Uterus (tissue), 4 donors: ENCODE measurements around the gene RAPGEF3. TPM values are rescaled to one million over a fixed set of nuclear protein-coding genes. Genes with fewer than 3 reads are reported as not detected.
A peak's percentile ranks its signal among the peaks of the same experiment; 100 is the strongest.

Experiments used
- DNase-seq, 2 donors: peaks; one replicate each; pipeline ENCODE4 v3.0.0-alpha.2; 2019 to 2020
- H3K27ac ChIP-seq, 2 donors: fragments of 200-600 bp; sonication (generic); 1 replicate in 1 of 2; 2 replicates in 1 of 2; pipeline ENCODE4 v1.5.1; 2016 to 2018
- H3K27me3 ChIP-seq, 2 donors: fragments of 200-600 bp; sonication (generic); one replicate each; pipeline ENCODE4 v1.5.1; 2018 to 2019; ENCODE audit warnings: control low read depth in 1 of 2
- H3K36me3 ChIP-seq, 2 donors: fragments of 200-600 bp; sonication (generic); one replicate each; pipeline ENCODE4 v1.5.1; 2019; ENCODE audit warnings: control low read depth in 1 of 2
- H3K4me1 ChIP-seq, 2 donors: fragments of 200-600 bp; sonication (generic); one replicate each; pipeline ENCODE4 v1.5.1; 2018 to 2019; ENCODE audit warnings: control low read depth in 1 of 2
- H3K4me3 ChIP-seq, 2 donors: fragments of 200-600 bp; sonication (generic); 1 replicate in 1 of 2; 2 replicates in 1 of 2; pipeline ENCODE4 v1.5.1; 2018 to 2019; ENCODE audit warnings: mild to moderate bottlenecking in 1 of 2
- H3K9me3 ChIP-seq, 2 donors: fragments of 200-600 bp; sonication (generic); one replicate each; pipeline ENCODE4 v1.5.1; 2019; ENCODE audit warnings: control low read depth in 1 of 2
- CTCF ChIP-seq, 4 experiments: fragments of 200-600 bp in 2 of 4; fragments of 450-650 bp in 2 of 4; sonication (generic) in 2 of 4; IDR thresholded peaks; one replicate each; pipeline ENCODE4 v1.5.1; 2016 to 2019; ENCODE audit warnings: antibody characterized with exemption in 4 of 4, mild to moderate bottlenecking in 2 of 4, moderate library complexity in 1 of 4
- POLR2A ChIP-seq, 2 donors: fragments of 450-650 bp; IDR thresholded peaks; one replicate each; pipeline ENCODE4 v1.6.1; 2016; ENCODE audit warnings: antibody characterized with exemption in 2 of 2, mild to moderate bottlenecking in 1 of 2, moderate library complexity in 1 of 2
- intact Hi-C: fragments of 100-400 bp; cut with DNase I; formaldehyde crosslinking; loops from one replicate; pipeline ENCODE4 v1.15.1; 2023; ENCODE audit warnings: low total_unique reads
- total RNA-seq, 4 donors: library from RNA; depleted of rRNA in 3 of 4; stranded (reverse); fragments of >200 nt in 3 of 4; gene quantifications; one replicate each; pipeline versions ENCODE4 v1.1.0 to v1.2.4, GENCODE V29; 2014 to 2023
- donor health status: DM: yes; HTN: yes; CAD: no.

The RAPGEF3 gene
- total RNA-seq, 4 donors from 2014 or later = 13.5 to 105 (median 48.7) TPM

DNA sequence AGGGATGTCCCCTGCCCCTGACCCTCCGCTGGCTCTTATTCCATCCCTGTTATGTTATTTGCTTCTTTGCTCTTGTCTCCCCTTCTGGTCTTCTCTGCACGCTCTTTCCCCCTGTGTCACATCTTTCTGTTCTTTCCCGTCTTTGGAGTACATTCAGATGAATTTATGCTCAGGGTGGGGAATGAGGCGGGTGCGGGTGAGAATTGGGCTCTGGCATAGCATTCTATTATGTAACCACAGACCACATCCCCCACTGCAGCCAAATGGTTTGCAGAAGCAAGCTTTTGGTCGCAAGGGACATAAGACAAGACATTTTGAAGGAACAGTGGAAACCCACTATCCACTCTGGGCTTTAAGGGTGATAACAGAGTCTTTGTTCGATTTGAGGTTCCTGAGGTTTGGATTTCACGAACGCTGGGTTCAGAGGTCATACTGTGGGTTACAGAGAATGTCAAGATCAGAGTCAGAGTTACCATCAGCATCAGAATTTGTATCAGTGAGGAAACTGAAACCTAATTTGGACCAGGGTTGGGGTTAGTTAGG is 37.2 kb downstream of the RAPGEF3 start:
- TF ChIP-seq POLR2A (IDR thresholded peaks at IDR 0.05) (no peak), CTCF (IDR thresholded peaks at IDR 0.05) (no peak)
- H3K36me3 ChIP-seq = no peaks in the 10 kb centered on the region
- no peak overlapping the region for H3K27ac ChIP-seq
- H3K27me3 ChIP-seq = no peaks in the 10 kb centered on the region
- DNase-seq = no peak
- no peak overlapping the region for H3K4me3 ChIP-seq
- intact Hi-C loops = no loop called here
- H3K4me1 ChIP-seq = peaks cover 3 to 5% of the 10 kb centered on the region in 2 donors
- no peaks in the 10 kb centered on the region for H3K9me3 ChIP-seq

DNA sequence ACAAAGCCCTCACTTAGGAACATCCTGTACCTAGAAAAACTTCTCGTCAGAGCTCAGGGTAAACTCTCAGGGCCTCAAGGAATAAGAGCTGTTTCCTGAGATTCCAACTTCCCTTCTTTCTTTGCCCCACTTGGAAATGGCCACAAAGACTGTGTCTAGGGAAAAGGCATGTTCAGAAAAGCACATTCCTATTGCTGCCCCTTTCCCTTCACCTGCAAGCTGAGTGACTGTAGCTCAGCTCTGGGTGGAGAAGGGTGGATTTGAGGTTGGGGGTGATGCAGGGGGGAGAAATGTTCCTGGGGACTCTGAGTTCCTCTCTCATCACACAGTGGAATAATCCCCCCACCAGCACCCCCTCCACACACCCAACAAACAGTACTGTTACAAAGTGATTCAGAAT is 40.1 kb downstream of the RAPGEF3 start:
- H3K9me3 ChIP-seq = no peaks in the 10 kb centered on the region
- intact Hi-C loops = loop anchor here (5.0 to 10.0 kb wide), 2 partner anchors 59 to 116 kb away; no protein-coding TSS in a partner anchor
- no peaks in the 10 kb centered on the region for H3K36me3 ChIP-seq
- TF ChIP-seq POLR2A (IDR thresholded peaks at IDR 0.05) (no peak), CTCF (IDR thresholded peaks at IDR 0.05) (no peak)
- peaks cover 3 to 5% of the 10 kb centered on the region in 2 donors for H3K4me1 ChIP-seq
- peak overlapping the region; percentile 86 to 93 for H3K27ac ChIP-seq
- H3K27me3 ChIP-seq = no peaks in the 10 kb centered on the region
- DNase-seq = no peak
- H3K4me3 ChIP-seq = no peak overlapping the region

DNA sequence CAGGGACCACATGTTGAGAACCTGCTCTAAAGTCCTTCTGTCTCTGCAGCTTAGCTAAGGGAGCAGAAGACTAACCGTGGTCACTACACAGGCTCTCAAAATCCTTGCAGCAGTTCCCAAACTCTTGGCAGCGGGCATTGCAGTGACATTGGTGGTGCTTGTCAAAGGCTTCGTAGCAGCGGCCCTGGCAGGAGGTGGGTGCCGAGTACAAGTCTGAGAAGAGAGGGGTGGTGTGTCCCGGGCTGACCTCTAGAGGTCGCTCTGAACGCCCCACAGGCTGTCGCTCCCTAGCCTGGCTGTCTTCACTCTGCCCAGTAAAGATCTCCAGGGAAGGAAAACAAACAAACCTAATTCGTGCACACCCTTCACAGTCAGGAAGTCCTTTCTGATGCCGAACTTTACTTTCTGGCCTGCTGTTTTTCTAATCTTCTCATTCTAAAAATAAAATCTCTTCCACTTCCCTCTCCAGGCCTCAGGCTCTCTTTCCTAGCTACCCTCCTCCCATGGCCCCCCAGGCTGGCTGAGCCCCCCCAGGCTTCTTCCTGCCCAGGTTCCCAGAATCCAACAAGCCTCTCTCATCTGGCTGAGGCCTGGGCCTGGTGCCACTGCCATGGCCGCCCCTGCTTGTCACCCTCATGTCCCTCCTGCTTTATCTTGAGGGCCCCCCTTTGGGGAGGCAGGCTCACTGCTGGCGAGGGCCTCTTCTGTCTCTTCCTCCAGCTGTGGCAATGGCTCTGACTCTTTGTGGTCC is 41.1 kb downstream of the RAPGEF3 start:
- intact Hi-C loops = loop anchor here (5.0 to 10.0 kb wide), 2 partner anchors 60 to 117 kb away; no protein-coding TSS in a partner anchor
- TF ChIP-seq CTCF (IDR thresholded peaks at IDR 0.05) = peak; percentile 69 to 76 (median 70)
- no peak for TF ChIP-seq POLR2A (IDR thresholded peaks at IDR 0.05)
- peak; percentile 81 to 86 for DNase-seq
- H3K36me3 ChIP-seq = no peaks in the 10 kb centered on the region
- no peaks in the 10 kb centered on the region for H3K27me3 ChIP-seq
- peaks cover 3 to 5% of the 10 kb centered on the region in 2 donors for H3K4me1 ChIP-seq
- H3K27ac ChIP-seq = peak overlapping the region; percentile 86 to 93
- no peaks in the 10 kb centered on the region for H3K9me3 ChIP-seq
- no peak overlapping the region for H3K4me3 ChIP-seq

- intact Hi-C loops = loop anchor here (5.0 to 10.0 kb wide), 2 partner anchors 60 to 118 kb away; no protein-coding TSS in a partner anchor
- H3K27ac ChIP-seq = peak overlapping the region; percentile 86 to 93
- H3K4me3 ChIP-seq = no peak overlapping the region
- no peak for TF ChIP-seq CTCF (IDR thresholded peaks at IDR 0.05)
- no peak for TF ChIP-seq POLR2A (IDR thresholded peaks at IDR 0.05)
- peaks cover 3 to 5% of the 10 kb centered on the region in 2 donors for H3K4me1 ChIP-seq
- H3K27me3 ChIP-seq = no peaks in the 10 kb centered on the region
- H3K36me3 ChIP-seq = no peaks in the 10 kb centered on the region
- DNase-seq = peak in 1 of 2 donors; percentile 27
- no peaks in the 10 kb centered on the region for H3K9me3 ChIP-seq
These were observed 41.6 kb downstream of the RAPGEF3 start for GRCh38 chr12:47717046-47717442.
